Body of pancreas (tissue), 4 donors: Measurements from ENCODE around the gene SURF4.

ENCODE experiments used
- POLR2A ChIP-seq, 3 donors: fragments of 450-650 bp; IDR thresholded peaks; one replicate each; pipeline ENCODE4 v1.6.1; 2016; ENCODE audit warnings: antibody characterized with exemption in 3 of 3, mild to moderate bottlenecking in 2 of 3
- TF ChIP-seq, protein P1 (sequence below), 7 experiments: fragments of 450-650 bp in 4 of 7; fragments of 200-600 bp in 3 of 7; sonication (generic) in 3 of 7; IDR thresholded peaks; one replicate each; pipeline ENCODE4 v1.5.1; 2016 to 2019; ENCODE audit warnings: antibody characterized with exemption in 7 of 7

DNA sequence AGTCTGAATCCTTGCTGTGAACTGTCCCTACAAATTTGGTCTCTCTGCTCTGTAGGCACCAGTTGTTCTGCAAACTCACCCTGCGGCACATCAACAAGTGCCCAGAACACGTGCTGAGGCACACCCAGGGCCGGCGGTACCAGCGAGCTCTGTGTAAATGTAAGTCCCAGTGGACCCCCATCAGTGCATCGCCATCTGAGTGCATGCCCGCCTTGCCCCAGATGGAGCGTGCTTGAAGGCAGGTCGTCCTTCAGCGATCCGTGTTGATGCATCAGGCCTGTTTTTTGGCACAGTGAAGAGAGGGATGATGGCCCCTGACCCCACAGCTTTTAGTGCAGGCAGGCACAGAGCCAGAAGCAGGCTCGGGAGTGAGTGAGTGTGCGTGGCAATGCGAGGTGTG, 18.2 kb downstream of the SURF4 start:
- TF ChIP-seq, protein P1, sequence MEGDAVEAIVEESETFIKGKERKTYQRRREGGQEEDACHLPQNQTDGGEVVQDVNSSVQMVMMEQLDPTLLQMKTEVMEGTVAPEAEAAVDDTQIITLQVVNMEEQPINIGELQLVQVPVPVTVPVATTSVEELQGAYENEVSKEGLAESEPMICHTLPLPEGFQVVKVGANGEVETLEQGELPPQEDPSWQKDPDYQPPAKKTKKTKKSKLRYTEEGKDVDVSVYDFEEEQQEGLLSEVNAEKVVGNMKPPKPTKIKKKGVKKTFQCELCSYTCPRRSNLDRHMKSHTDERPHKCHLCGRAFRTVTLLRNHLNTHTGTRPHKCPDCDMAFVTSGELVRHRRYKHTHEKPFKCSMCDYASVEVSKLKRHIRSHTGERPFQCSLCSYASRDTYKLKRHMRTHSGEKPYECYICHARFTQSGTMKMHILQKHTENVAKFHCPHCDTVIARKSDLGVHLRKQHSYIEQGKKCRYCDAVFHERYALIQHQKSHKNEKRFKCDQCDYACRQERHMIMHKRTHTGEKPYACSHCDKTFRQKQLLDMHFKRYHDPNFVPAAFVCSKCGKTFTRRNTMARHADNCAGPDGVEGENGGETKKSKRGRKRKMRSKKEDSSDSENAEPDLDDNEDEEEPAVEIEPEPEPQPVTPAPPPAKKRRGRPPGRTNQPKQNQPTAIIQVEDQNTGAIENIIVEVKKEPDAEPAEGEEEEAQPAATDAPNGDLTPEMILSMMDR (IDR thresholded peaks at IDR 0.05), result no peak
- no peak for TF ChIP-seq POLR2A (IDR thresholded peaks at IDR 0.05)
